Uterus (tissue), 2 donors: ENCODE results near the gene CCT6A.

Experiments used
- CTCF ChIP-seq, 4 experiments: fragments of 200-600 bp in 2 of 4; fragments of 450-650 bp in 2 of 4; sonication (generic) in 2 of 4; IDR thresholded peaks; one replicate each; pipeline ENCODE4 v1.5.1; 2016 to 2019; ENCODE audit warnings: antibody characterized with exemption in 4 of 4, mild to moderate bottlenecking in 2 of 4, moderate library complexity in 1 of 4
- POLR2A ChIP-seq, 2 donors: fragments of 450-650 bp; IDR thresholded peaks; one replicate each; pipeline ENCODE4 v1.6.1; 2016; ENCODE audit warnings: antibody characterized with exemption in 2 of 2, mild to moderate bottlenecking in 1 of 2, moderate library complexity in 1 of 2

DNA sequence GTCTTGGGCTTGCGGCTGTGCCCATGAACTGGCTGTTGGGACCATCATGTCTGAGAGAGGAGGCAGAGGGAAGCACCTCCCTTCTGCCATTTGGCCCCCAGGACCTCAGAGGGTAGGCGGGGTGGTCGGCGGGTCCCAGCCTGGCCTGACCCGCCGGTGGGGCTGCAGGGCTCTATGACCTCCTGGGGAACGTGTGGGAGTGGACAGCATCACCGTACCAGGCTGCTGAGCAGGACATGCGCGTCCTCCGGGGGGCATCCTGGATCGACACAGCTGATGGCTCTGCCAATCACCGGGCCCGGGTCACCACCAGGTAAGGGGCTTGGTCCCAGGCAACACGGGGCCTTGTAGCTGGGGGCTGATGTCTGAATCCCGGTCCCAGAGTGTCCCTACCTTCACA, 26.6 kb downstream of the CCT6A start:
- TF ChIP-seq POLR2A (IDR thresholded peaks at IDR 0.05) (no peak), CTCF (IDR thresholded peaks at IDR 0.05) (no peak)
